ENCODE measurements around the gene LENEP.
"Not testable (repeated sequence)": the region's sequence is repeated elsewhere in the genome, so short reads cannot be mapped to it uniquely, and the experiment has no call there.

DNA sequence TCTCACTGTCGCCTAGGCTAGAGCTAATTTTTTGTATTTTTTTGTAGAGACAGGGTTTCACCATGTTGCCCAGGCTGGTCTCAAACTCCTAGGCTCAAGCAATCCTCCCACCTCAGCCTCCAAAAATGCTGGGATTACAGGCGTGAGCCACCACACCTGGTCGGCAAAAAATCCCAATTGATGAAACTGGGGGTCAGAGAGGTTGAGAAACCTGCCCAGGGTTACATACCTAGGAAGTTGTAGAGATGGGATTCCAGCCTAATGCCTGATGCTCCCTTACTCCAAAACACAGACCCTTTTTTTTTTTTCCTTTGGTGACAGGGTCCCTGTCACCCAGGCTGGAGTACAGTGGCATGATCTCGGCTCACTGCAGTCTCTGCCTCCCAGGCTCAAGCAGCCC lies 6.7 kb upstream of the LENEP start:
- not testable (repeated sequence) for TF ChIP-seq EZH2phosphoT487 (IDR thresholded peaks at IDR 0.05; ENCODE audit: insufficient read depth, low read depth); EZH2 (IDR thresholded peaks at IDR 0.05; ENCODE audit: insufficient read depth, poor library complexity, severe bottlenecking)

Measured in GM23248 (cell line).